Measurements from ENCODE around the gene ZC3H18.

The ZC3H18 gene

GRCh38 chr16:88533381-88533917 lies 36.8 kb upstream of the ZC3H18 start:
- no peak for DNase-seq

- DNase-seq, result peak; percentile 65 to 83 (median 72)
These were observed 36.1 kb upstream of the ZC3H18 start for GRCh38 chr16:88533932-88534637.

GRCh38 chr16:88534638-88535190 lies 35.5 kb upstream of the ZC3H18 start:
- DNase-seq, result peak in 2 of 6 experiments; percentile 22 to 29

- DNase-seq, result no peak
These were observed 34.9 kb upstream of the ZC3H18 start for GRCh38 chr16:88535191-88535856.

DNA sequence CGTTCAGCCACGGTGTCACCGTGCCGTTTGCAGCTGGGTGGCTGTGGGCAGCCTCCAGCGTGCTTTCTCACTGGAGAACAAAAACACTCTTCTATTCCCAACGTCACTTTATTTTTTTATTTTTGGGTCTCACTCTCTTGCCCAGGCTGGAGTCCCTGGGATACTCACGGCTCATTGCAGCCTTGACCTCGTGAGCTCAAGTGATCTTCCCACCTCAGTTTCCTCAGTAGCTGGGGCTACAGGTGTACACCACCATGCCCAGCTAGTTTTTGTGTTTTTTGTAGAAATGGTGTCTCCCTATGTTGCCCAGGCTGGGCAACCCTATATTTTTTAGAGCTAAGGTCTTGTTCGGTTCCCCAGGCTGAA lies 34.4 kb upstream of the ZC3H18 start:
- no peak for DNase-seq

DNA sequence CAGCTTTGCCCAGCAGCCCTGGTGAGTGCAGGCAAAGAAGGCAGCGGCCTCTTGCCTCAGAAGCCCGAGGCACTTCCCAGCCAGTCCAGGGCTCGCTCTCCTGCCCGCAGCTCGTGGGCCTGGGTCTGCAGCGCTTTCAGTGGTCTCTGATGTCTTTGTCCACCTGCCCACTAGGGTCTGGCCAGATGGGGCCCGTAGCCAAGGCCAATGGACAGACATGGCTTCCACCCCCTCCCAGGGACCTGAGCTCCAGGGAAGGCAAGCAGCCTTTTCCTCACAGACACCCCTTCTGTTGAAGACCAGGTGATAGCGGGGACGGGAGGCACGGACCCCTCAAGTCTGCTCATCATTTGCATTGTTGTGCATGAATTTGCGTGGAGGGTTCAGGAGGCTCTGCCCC lies 33.7 kb upstream of the ZC3H18 start:
- no peak for DNase-seq

DNA sequence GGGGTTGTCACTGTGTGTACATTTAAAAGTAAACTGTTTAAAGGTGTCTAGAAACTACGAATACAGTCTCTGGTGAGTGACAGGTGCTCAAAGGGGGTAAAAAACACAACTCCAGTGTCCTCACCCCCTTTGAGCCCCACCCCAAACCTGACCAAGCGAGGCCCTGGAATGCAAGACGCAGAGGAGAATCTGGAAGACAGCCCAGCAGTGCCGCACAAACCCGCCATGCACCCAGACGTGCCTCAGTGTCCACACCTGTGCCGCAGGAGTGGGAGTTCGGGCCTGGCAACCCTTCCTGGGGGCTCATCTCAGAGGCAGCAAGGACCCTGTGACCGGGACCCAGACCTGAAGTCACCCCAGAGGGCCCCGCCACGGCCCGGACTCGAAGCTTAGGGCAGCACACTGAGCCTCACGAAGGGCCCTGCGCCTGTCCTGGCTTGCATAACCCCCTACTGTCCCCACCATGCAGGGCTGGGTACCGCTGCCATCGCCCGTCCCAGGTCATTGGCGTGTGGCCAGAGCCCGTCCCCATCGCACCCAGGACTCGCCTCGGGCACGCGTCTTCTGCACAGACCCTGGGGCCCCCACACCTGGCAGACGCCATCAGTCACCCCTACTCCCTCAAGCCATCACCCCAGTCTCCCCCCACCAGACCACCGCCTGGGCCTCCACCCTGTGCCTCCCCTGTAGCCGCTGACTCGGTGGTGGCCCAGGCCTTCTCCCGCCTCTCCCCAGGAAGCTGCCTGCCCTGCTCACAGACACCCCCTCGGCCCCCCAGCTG lies 33.0 kb upstream of the ZC3H18 start:
- no peak for DNase-seq

- no peak for DNase-seq
These were observed 32.3 kb upstream of the ZC3H18 start for GRCh38 chr16:88537859-88538258.

DNA sequence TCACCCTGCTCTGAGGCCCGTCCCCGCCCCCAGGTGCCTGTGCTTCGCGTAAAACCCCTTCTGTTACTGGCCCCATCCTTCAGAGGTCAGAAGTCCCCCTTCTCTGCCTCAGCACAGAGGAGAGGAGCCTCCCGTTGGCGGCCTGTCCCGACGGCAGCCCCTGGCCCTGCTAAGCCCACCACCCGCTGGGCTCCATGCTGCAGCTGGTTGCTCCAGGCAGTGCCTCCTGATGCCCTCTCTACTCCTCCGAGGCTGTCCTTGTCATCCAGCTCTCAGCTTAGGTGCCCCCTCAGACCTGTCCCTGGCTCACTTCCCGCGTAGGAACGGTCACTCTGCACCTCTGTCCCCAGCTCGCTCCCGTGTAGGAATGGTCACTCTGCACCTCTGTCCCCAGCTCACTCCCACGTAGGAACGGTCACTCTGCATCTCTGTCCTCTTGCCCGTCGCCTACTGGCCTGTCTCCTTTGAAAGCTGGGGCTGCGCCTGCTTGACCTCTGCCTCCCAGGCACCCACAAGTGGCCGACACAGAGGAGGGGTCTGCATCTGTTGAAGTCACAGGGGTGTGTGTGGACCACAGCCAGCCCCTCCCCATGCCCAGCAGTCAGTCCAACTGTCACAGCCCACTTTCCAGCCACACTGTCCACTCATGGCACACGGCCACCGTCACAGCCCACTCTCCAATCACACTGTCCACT lies 31.7 kb upstream of the ZC3H18 start:
- no peak for DNase-seq

DNA sequence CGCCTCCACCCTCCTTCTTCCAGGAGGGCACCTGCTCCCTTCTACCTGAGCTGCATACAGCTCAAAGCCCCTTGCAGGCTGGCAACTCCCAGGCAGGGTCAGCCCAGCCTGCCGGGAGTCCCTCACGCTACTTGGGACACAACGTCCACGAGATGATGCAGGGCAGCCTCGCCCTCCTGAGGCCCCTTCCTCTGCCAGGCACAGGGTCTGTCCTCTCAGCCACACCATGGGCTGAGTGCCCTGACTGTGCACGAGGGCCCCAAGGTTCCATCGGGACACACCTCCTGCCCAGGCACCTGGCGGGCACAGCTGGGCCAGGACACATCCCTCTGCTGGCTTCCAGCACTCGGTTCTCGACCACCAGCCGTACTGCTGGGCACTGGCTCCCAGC lies 30.9 kb upstream of the ZC3H18 start:
- no peak for DNase-seq

DNA sequence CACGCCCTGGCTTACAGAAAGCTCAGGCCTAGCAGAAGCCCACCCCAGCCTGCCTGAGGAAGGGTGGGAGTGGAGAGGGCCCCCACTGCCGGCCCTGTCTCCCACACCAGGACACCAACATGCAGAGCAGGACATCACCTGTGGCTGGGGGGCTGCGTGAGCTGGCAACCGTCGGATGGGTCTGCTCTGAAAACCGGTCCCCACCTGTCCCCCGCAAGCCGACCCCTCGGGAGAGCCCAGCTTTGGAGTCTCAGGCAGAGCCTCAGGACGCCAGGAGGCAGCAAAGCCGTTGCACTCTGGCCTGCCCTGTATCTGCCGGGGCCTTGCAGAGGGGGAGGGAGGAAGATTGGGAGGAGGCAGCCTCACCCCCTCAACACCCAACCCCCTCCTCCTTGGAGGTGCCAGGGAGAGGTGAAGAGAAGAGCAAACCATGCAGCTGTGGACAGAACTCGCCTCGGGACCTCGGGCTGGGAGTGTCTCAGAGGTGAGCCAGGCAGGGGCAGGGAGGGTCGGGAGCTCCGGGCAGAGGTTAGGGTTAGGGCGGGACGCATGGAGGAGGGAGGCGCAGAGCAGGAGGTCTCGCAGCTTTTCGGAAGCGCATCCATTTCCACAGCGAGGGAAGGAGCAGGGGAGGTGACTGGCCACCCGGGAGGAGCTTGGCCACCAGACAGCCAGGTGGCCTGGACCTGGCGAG lies 30.4 kb upstream of the ZC3H18 start:
- no peak for DNase-seq

GRCh38 chr16:88540346-88540977 lies 29.7 kb upstream of the ZC3H18 start:
- DNase-seq, result no peak

DNA sequence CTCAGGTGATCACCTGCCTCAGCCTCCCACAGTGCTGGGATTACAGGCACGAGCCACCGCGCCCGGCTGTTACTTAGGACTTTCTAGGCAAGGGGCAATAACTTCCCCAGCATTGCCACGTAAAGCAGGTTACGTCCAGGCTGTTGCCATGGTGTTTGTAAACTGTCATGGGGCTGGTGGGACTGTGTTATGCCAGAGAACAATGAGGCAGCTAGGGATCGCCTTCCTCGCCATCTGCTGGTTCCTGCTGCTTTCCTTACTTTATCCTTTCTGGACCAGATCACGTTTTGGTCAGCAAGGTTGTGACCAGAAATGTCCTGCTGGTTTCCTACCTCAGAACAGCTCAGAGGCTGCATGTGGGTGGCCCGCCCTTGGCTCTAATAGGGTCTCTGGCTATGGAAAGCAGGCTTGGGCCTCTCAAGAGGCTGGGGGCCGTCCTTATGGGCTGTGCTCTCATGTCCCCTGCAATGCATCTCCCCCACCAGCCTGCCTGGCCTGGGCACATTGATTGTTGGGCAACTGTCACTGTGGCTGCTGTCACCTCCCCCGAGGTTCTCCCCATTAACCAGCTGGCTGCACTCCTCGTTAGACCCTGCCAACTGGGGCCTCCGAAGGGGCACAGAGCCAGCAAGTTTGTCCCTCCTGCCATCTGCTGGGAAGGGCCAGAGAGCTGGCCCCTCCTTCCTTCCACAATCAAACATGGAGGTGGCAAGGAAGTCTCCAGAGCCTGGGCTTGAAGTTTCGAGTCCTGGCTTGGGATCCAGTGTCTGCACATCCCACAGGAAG lies 28.2 kb upstream of the ZC3H18 start:
- no peak for DNase-seq

GRCh38 chr16:88543230-88543813 lies 26.9 kb upstream of the ZC3H18 start:
- no peak for DNase-seq

DNA sequence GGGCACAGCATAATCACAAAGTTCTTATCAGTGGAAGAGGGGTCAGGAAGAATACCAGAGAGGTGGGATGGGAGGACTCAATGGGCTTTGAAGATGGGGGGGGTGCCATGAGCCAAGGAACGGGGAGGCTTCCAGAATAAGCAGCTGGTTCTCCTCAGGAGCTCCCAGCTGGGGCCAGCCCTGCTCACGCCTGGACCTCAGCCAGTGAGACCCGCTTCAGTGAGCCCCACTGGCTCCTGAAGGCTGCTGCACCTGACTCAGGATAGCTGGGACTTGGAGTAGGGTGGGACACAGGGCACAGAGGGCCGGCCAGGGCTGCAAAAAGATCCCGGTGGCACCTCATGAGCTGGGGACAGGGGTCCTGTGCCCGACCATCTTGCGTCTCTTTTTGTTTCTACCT lies 24.4 kb upstream of the ZC3H18 start:
- no peak for DNase-seq

DNA sequence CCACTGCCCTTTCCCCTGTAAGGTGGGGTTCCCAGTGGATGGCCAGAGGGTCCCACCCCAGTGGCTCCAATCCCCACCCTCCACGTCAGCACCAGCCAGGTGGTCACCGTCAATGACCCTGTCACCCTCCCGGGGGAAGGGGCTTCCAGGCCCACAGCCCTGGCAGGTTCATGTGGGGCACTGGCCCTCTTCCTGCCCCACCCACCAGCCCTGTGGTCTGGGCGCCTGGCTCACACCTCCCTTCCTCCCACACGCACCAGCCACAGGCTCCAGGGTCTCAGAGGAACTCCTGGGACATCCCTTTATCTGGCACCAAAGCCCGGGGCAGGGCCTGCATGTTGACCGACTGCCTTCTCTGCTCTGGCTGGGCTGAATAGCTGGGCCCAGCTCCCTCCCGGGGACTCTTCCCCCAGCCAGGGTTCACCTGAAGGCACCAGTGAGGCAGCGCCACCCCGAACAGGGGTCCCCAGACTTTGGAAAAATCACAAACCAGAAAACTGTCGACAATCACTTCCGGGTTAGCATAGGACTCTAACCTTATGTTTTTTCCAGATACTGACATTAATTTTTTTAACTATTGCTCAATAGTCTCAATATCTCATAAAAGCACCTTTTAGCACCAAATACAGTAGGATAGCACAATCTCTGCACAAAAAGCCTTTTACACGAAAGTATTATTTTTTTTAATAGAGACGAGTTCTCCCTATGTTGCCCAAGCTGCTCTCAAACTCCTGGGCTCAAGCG lies 21.9 kb upstream of the ZC3H18 start:
- no peak for DNase-seq

DNA sequence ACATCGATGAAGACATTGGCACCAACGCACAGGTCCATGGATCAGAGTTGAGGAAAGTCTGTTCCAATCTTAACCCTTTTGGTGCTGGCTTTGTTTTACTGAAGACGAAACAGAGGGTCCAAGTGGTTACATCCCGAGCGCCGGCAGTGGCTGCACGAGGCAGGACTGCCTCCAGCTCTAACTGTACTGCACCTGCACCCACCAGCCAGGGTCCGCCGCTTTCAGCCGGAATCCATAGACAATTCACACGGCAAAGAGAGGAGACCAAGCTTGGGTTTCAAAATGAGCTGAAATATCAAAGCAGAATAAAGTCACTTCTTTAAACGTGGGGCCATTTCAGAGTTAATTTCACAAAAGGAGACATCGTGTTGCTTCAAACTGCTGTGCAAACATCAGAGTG lies 21.2 kb upstream of the ZC3H18 start:
- no peak for DNase-seq

DNA sequence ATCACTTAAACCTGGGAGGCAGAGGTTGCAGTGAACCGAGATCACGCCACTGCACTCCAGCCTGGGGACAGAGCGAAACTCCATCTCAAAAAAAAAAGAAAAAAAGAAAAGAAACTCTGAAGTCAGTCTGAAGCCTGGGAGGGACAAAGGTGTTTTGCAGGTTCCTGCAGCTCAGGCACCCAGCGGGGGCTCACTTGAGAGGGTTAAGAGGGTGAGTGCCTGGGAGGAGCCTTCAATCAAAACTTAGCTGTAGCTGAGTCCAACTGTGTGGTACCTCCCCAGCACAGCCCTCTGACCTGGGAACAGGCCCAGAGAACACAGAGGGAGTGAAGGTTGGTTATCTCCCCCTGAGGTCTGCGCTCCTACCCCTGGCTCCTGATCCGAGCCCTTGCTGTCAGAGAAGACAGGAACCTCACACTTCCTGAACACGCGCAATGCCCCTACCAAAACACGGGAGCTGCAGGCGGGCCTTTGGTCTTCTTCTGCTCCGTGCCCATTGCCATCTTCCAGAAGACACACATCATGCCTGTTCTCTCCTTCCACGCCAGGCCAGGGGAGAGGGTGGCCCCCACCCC lies 20.4 kb upstream of the ZC3H18 start:
- DNase-seq, result no peak

GRCh38 chr16:88550246-88550661 lies 19.9 kb upstream of the ZC3H18 start:
- no peak for DNase-seq

All from stimulated activated naive CD4-positive, alpha-beta T cell (primary cell).